NCI-H1417 treated with DMSO at 0.1 percent for 48 hours (cell line): Measurements from ENCODE around the gene ZC3H18.
"Not testable (repeated sequence)": the region's sequence is repeated elsewhere in the genome, so short reads cannot be mapped to it uniquely, and the experiment has no call there.

Experiments used
- DNase-seq: peaks from one replicate; lab custom pipeline; 2025; lab: John Stamatoyannopoulos, UW

The ZC3H18 gene

DNA sequence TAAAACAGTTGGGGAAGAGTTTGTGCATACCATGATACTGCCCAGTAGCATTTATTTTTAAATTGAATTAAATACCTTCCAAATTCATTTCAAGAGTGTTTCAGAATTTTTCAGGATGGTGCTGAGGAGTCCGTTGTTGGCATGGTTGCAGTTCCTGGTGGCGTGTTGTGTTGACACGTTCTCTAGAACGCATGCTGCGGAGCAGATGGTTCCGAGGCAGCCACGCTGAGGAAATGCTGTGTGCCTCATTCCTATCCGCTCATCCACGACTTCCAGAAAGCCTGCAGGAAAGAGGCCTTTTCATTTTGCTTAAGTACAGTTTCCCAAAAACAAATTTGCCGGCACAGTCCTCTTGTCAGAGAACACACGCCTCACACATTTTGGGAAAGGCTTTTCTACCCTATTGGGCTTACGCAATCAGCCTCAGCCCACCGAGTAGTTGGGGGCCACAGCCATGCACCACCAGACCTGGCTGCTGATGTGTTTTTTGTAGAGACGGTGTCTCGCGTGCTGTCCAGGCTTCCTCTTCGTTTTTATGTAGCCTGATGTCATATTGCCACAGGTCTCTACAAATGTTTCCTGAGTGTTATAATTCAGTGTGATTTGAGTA, 36.0 kb downstream of the ZC3H18 start:
- no peak for DNase-seq

DNA sequence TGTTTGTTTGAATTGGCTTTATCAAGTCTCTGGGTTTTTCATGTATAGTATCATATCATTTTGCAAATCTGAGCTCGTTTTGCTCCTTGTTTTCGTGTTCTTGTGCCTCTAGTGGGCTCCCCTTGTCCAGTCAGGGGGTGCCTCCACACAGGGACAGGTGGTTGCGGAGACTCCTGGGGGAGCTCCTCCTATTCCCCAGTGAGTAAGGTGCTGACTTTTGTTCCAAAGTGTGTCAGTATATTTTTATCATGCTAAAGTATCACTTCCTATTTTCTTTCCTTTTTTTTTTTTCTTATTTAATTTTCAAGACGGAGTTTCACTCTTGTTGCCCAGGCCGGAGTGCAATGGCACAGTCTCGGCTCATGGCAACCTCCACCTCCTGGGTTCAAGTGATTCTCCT, 37.9 kb downstream of the ZC3H18 start:
- DNase-seq = no peak

DNA sequence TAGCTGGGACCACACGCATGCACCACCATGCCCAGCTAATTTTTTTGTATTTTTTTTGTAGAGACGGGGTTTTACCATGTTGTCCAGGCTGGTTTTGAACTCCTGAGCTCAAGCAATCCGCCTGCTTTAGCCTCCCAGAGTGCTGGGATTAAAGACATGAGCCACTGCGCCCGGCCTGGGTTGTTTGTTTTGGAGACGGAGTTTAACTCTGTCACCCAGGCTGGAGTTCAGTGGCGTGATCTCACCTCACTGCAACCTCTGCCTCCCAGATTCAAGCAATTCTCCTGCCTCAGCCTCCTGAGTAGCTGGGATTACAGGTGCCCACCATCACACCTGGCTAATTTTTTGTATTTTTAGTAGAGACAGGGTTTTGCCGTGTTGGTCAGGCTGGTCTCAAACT, 39.2 kb downstream of the ZC3H18 start:
- not testable (repeated sequence) for DNase-seq

DNA sequence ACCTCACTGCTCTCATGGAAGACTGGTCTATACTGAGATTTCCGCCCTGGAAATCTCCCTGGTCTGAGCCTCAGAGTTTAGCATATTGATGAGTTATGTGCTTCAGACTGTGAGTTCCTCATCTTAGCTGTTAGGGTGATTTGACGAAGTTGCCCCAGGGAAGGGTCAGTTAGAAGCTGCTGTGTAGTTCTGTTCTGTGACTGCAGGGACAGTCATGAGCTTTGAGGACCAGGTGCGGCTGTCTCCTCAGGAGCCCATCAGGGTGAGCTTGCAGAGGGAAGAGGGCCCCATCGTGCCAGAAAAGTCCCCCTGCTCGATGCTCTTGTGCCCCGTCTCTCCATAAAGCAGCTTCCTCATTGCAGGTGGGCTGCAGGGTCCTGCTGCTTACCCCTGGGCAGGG, 39.9 kb downstream of the ZC3H18 start:
- no peak for DNase-seq

DNA sequence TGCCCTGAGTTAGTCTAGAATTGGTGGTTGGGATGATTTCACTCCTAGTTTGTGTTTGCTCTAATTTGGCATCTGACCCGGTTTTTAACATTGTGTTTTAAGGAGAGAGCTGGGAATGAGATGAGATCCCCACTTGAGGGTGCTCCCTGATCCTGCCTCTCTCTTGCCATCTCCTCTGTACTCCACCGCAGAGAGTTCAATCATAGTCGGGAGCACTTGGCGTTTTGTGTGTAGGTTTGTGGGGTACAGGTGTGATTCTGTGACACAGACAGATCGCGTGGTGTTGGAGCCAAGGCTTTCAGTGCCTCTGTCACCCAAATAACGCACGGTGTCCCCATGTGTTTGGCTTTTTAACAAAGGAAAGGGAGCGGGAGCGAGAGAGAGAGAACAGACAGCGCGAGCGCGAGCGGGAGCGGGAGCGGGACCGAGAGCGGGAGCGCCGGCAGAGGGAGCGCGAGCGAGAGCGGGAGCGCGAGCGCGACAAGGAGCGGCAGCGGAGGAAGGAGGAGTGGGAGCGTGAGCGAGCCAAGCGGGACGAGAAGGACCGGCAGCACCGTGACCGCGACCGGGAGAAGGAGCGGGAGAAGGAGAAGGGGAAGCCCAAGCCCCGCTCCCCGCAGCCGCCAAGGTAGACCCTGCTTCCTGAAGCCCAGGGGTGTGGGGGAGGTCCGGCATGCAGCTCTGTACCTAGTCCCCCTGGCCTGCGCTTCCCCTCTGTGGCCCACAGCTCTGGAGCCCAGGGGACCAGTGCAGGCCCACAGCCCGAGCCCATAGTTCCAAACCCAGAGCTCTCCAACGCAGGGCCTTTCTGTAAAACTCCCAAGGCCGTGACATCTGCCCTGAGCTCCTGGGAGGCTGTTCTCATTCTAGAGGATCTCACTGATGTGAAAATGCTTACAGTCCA, 41.0 kb downstream of the ZC3H18 start:
- no peak for DNase-seq

DNA sequence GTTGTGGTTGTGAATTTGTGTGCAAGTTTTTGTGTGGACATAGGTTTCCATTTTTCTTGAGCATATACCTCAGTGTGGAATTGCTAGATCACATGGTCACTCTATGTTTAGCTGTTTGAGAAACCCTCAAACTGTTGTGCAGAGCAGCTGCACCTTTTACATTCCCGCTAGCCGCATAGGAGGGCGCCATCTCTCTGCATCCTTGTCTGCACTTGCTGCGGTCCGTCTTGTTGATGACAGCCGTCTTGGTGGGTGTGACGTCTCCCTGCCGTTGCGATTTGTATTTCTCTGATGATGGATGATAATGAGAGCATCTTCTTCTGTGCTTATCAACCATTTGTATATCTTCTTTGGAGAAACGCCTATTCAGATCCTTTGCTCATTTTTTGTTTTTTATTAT, 43.1 kb downstream of the ZC3H18 start:
- no peak for DNase-seq

DNA sequence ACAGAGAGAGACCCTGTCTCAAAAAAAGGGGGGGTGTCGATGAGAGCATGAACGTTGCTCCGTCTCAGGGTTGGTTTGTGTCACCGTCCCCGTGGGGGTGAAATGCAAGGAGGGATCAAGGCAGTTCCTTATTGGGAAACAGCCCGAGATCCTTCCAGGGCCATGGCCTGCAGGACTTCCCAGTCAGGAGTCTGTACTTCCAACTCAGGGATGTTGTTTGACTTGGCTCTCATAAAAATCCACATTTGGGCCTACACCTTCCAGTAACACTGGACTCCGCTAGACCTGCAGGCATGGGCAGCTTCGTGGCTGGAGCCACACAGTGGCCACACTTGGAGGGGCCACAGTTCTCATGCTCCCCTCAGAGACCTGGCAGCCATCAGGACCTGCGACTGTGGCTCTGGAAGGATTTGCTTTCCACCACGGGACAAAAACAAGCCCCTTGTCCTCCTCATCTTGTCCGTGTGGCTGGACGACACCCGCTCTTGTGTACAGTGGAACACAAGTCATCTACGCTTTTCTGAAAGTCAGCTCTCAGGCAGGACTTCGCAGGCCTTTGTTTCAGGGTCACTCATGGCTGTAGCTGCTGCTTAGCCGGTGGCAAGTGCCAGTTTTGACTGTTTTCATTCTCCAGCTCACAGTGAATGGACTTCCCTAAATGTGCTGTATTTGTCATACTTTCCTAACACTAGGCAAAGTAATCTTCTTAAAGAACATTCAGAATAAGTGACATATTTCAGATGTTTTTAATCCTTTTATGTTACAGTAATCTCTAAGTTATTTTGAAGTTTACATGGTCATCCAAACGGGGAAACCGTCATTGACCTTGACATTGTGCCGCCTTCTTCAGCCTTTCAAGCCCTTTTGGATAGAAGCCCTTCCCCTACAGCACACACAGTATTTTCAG, 44.0 kb downstream of the ZC3H18 start:
- DNase-seq = no peak

DNA sequence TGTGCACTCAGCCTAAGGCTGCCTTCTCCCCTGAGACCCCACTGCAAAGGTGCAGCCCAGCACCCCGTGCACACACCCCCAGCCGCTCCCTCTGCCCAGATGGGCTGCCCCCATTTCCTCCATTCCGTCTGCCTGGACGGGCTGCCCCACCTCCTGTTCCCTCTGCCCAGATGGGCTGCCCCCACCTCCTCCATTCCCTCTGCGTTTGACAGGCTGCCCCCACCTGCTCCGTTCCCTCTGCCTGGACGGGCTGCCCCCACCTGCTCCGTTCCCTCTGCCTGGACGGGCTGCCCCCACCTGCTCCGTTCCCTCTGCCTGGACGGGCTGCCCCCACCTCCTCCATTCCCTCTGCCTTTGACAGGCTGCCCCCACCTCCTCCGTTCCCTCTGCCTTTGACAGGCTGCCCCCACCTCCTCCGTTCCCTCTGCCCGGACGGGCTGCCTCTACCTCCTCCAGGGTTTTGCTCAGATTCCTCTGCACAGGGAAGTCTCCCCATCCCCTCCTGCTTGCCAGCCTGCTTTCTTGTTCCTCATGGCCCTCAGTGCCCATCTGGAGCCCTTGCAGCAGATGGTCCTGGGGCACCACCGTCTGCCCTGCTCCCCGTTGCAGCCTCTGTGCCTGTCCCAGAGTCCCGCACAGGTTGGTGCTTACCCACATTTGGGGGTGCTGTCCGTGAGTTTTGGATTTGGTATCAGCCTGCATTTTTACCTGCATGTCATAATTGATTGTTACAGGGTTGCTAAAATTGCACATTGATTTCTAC, 44.8 kb downstream of the ZC3H18 start:
- DNase-seq = no peak

DNA sequence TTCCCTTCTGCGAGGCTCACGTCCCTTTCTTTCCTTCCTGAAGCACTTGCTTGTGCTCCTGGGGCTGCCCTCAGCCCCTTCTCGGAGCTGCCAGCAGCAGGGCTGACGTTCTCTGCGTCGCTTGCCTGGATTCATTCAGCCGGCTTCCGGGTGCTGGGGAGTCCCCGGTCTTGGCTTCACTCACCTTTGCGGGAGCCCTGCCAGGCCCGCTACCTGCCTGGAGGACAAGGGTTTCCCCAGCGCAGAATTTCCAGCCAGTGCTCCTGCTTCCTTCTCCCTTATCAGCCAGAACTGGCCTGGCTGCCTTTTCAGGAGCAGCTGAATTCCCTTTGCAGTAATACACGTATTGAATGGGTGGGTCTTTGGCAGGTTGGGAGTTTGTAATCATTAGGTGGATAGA, 46.1 kb downstream of the ZC3H18 start:
- DNase-seq = no peak

DNA sequence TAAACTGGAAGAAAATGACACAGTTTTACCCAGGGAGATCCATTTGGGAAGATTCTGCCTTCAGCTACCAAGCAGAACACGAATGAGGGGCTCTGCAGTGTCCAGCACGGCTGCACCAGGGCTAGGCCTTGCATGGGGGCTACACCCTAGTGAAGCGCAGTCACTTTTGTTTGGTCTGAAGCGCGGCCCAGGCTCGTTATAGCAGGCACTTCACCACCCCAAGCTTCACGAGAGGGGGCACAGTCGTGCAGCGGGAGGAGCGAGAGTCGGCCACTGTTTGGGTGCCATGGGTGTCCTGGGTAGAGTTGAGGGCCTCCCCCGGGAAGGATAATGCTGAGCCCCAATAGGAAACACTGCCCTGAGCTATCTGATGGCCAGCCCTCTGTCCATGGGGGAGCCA, 46.5 kb downstream of the ZC3H18 start:
- DNase-seq = no peak

DNA sequence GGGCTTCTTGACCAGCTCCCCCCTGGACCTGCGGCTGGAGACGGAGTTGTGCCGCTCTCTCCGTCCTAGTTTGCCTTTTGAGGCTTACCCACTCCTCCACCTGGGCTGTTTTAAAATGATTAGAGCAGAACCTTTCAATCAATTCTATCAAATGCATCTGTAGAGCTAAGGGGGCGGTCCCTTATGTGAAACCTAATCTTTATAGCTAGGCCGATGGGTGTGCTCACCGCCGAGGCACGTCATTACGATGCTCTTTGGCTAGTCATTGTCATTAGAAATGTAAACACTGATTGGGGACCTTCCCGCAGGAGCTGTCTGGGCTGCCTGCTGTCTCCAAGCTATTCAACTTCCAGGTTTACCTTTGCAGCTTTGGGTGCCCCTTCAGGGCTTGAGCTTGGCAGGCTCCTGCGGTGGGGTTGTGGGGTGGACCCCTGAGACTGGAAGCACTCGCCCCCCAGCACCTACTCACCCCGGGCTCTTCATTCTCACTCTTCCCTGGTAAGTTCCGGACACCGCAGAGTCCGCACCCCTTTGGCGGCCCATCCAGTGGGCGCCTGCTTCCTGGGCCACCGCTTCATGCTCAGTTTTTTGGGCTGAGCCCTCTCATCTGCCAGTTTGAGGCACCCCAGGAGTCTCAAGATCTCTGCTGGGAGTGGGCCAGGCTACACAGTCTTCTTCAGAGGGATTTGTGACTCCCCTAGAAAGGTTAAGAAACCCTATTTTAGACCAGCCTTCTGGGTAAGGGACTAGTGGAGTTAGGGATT, 47.2 kb downstream of the ZC3H18 start:
- DNase-seq = no peak

DNA sequence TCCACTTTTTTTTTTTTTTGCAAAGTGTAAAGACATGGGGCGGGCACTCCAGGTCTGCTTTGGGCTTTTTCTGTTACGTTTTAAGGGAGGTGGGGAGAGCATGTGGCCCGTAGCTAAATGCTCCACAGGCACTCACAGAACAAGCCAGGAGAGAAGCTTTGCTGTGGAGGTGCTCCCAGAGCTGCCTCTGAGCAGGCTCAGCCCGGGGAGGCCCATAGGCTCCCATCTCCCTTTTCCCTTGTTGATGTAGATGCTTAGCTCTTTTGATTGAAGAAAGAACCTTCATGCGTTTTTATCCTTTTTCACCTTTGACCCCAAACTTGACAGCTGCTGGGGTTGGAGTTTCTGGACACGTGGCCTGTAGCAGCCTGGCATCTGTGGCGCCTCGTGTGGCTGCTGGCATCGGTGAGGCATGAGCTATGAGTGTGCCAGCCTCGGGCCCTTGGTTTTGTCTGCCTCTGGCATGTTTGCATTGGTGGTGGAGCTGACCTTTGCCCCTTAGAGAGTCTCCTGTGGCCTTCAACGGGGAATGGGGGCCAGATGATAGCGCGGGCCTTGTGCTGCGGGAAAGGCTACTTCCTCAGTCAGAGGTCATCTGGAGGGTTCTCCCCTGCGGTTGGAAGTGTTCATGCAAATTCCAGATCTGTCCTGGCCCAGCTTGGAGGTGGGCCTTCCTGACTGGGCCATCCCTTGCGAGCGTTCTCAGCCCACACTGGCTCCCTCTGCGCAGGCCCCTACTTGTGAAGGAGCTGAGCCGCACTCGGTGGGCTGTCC, 48.2 kb downstream of the ZC3H18 start:
- no peak for DNase-seq

DNA sequence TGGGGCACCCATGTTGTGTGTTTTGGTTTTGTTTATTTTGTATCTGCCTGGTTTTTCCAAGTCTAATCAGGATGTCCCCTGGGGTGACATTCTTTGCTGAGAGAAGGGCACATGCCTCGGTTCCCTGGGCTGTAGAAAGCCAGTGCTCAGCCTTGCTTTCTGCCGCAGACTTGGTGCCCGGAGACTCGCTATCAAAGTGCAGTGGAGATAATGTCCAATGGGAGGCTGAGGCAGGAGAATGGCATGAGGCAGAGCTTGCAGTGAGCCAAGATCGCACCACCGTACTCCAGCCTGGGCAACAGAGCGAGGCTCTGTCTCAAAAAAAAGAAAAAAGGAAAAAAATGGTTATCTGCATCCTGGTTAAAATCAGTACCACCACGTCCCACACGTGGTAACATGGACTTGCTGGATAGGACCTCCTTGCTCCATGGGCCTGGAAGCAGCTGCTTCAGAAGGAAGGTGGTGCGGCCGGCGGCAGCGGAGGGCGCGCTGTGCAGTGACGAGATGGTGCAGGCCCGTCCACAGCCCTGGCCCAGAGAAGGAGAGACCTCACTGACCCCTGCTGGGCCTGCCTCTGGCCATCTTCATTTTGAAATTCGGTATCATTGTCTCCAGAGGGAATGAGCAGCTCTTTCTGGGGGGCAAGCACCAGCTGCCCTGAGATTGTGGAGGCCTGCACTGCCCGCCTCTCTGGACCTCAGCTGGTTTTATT, 48.9 kb downstream of the ZC3H18 start:
- no peak for DNase-seq

DNA sequence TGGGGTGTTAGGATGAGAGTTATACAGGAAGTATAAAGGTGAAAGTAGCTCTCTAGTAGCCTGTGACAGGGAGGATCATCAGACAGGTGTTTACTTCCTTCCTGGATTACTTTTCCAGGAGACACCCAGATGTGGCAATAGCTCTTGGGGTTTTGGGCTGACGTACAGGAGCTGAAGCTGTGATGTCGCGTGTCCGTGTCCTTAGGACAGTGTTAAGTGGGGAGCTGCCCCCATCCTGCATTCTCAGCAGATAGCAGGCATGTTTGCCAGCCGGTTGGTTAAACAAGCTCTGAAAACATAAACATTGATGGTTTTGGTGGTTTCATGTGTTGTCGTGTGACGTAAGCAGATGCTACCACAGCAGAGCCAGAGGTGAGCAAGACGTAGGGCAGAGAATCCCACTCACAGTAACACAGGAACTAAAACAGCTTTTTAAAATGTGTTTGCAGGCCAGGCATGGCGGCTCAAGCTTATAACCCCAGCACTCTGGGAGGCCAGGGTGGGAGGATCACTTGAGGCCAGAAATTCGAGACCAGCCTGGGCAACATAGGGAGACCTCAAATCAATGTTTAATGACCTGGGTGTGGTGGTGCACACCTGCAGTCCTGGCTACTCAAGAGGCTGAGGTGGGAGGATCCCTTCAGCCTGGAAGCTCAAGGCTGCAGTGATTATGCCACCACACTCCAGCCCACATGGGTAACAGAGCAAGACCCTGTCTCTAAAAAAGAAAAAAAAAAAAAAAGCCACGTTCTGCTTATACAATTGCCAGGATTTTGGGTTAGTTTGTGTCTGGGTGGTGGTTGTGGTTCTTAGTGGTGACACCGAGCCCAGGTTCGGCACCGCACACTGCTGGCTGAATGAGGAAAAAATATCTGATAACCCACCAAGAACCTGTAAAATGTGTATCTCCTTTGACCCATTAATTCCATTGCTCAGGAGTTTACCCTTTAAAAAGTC, 49.9 kb downstream of the ZC3H18 start:
- no peak for DNase-seq

DNA sequence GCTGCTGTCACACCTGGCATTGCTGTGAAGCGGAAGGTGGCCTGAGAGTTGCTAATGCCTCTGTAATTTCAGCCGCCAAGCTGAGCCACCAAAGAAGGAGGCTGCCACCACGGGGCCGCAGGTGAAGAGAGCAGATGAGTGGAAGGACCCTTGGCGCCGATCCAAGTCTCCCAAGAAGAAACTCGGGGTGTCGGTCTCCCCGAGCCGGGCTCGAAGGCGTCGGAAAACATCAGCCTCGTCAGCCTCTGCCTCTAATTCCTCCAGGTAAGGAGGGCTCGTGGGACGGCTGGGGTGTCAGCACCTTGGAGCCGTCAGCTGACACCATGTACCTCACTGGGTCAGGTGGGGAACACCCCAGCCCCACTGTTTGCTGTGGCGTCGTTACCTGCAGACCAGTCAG, 51.9 kb downstream of the ZC3H18 start:
- no peak for DNase-seq

DNA sequence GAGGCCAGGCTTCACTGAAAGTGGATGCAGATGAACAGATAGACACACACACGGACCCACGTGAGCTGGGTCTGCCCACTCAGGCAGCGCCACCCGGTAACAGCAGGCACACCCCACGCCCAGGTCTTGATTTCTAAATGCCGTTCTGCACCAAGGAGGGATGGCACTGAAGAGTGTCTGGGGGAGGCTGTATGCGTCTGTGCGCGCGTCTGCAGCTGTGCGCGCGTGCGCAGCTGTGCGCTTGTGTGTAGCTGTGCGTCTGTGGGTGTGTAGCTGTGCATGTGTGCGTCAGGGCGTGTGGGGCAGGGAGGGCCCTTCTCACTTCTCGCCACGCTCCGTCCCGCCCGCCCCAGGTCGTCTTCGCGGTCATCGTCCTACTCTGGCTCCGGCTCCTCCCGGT, 52.7 kb downstream of the ZC3H18 start:
- DNase-seq = no peak

DNA sequence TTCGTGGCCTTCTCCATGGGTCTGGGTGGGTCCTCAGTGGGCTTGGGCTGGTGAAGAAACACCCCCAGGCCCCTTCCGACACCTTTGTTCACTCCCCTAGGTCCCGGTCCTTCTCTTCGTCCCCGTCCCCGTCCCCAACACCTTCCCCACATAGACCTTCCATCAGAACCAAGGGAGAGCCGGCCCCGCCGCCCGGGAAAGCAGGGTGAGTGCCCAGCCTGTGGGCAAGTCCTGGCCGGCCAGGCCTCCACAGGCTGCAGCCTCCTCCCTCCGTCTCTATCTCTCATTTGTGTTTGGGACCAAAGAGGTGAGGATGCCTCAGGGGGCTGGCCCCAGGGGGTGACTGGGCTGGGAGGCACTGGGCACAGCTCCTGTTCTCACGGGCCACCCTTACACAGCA, 53.7 kb downstream of the ZC3H18 start:
- DNase-seq = no peak

DNA sequence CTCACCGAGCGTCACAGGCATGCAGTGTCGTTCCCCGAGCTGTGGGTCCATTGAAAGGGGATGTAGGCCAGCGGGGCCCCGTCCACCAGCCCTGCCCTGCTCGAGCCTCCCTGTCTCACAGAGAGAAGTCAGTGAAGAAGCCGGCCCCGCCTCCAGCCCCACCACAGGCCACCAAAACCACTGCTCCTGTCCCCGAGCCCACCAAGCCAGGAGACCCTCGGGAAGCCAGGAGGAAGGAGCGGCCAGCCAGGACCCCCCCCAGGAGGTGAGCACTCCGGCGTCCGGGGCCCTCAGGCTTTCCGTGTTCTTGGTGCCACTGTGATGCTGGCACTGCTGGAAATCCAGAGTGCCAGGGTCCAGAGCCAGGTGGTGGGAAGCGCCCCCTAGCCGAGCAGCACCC, 54.3 kb downstream of the ZC3H18 start:
- no peak for DNase-seq
